Measurements from ENCODE around the gene HERPUD1.
"Not testable (repeated sequence)": the region's sequence is repeated elsewhere in the genome, so short reads cannot be mapped to it uniquely, and the experiment has no call there.

HERPUD1 gene

GRCh38 chr16:56983211-56983751 is 51.3 kb downstream of the HERPUD1 start:
- no peak for DNase-seq

- no peak for DNase-seq
These were observed 52.7 kb downstream of the HERPUD1 start for GRCh38 chr16:56984639-56985038.

GRCh38 chr16:56985288-56985961 is 53.5 kb downstream of the HERPUD1 start:
- DNase-seq = peak; percentile 37

- no peak for DNase-seq
These were observed 54.0 kb downstream of the HERPUD1 start for GRCh38 chr16:56985962-56986360.

- peak; percentile 18 for DNase-seq
These were observed 54.4 kb downstream of the HERPUD1 start for GRCh38 chr16:56986361-56986760.

- DNase-seq = not testable (repeated sequence)
These were observed 55.0 kb downstream of the HERPUD1 start for GRCh38 chr16:56986908-56987307.

- no peak for DNase-seq
These were observed 55.8 kb downstream of the HERPUD1 start for GRCh38 chr16:56987692-56988091.

- DNase-seq = no peak
These were observed 56.4 kb downstream of the HERPUD1 start for GRCh38 chr16:56988161-56988947.

GRCh38 chr16:56988948-56989945 is 57.3 kb downstream of the HERPUD1 start, which contains the start of gene NLRC5:
Gene NLRC5 (plus strand): TSS chr16:56989557. CDS start chr16:57020713, 31,156 bp downstream.
- DNase-seq = peak; percentile 80

- no peak for DNase-seq
These were observed 58.0 kb downstream of the HERPUD1 start for GRCh38 chr16:56989988-56990387.

GRCh38 chr16:56990407-56991286 is 58.7 kb downstream of the HERPUD1 start:
- no peak for DNase-seq

GRCh38 chr16:56992431-56992830 is 60.5 kb downstream of the HERPUD1 start:
- not testable (repeated sequence) for DNase-seq

- DNase-seq = no peak
These were observed 61.3 kb downstream of the HERPUD1 start for GRCh38 chr16:56993204-56993603.

GRCh38 chr16:56994311-56994710 is 62.4 kb downstream of the HERPUD1 start:
- DNase-seq = no peak
